NCI-H82 treated with DMSO at 0.1 percent for 48 hours (cell line): Measurements from ENCODE around the gene LY6G6F.

Experiments used
- DNase-seq: peaks from one replicate; lab custom pipeline; 2025; ENCODE audit not compliant: unreplicated experiment; lab: John Stamatoyannopoulos, UW

LY6G6F gene

DNA sequence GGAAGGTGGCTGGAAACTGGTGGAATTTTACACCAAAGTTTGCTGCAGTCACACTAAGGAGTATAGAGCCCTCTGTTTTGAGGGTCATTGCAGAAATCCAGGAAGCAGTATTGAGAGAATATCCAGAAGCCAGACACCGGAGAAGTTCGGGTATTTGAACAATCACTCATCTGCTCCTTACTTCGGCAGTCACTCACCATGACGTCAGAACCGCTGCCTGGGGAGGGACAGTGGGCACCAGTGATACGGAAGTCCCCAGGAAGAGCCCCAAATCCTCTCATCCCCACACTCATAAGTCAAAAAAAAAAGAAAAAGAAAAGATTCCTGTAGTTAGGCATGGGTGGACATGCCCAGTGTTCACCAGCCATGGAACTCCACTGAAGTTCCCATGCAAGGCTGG, 29.8 kb upstream of the LY6G6F start:
- no peak for DNase-seq

DNA sequence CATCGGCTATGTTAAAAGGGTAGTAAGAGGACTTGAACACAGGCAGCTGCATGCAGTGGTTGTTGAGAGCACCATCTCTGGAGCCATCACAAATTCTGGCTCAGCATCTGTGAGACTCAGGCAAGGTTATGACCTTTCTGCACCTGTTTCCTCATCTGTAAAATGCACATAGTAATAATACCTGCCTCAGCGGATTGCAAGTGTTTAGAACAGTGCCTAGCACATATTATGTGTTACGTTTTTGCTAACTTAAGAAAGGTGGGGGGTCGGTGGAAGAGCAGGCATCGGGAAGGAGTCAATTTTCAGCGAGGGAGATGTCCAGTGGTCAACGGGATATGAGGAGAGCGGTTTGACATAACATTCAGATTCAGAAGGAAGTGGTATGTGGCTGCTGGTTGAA, 28.7 kb upstream of the LY6G6F start:
- no peak for DNase-seq

- peak; percentile 76 for DNase-seq
Measured at GRCh38 chr6:31680226-31681134, 26.2 kb upstream of the LY6G6F start, which contains the start of gene LY6G5C. Gene LY6G5C, minus strand, starts transcription at chr6:31681067. Its CDS starts 694 bp downstream, at chr6:31680373.

GRCh38 chr6:31681135-31681671, 25.5 kb upstream of the LY6G6F start:
- DNase-seq, result no peak

GRCh38 chr6:31683591-31683990, 23.1 kb upstream of the LY6G6F start:
- no peak for DNase-seq

GRCh38 chr6:31686483-31686882, 20.2 kb upstream of the LY6G6F start:
- no peak for DNase-seq

DNA sequence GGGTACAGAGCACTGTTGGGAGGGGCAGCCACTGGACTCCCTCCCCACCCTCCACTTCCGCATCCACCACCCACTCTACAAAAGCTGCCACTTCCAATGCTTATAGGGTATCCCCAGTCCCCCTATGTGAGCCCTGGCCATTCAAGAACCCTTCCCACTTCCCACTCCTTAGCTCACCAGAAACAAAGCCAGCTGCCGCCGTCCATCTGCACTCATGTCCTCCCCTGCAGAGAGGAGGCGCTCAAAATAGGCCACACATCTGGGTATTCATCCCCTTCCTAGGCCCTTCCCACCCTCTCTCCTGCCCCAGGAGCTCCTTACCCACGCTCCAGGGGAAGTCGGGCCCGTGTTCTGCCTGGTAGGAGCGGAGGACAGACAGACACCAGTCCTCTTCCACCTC, 19.3 kb upstream of the LY6G6F start:
- no peak for DNase-seq

DNA sequence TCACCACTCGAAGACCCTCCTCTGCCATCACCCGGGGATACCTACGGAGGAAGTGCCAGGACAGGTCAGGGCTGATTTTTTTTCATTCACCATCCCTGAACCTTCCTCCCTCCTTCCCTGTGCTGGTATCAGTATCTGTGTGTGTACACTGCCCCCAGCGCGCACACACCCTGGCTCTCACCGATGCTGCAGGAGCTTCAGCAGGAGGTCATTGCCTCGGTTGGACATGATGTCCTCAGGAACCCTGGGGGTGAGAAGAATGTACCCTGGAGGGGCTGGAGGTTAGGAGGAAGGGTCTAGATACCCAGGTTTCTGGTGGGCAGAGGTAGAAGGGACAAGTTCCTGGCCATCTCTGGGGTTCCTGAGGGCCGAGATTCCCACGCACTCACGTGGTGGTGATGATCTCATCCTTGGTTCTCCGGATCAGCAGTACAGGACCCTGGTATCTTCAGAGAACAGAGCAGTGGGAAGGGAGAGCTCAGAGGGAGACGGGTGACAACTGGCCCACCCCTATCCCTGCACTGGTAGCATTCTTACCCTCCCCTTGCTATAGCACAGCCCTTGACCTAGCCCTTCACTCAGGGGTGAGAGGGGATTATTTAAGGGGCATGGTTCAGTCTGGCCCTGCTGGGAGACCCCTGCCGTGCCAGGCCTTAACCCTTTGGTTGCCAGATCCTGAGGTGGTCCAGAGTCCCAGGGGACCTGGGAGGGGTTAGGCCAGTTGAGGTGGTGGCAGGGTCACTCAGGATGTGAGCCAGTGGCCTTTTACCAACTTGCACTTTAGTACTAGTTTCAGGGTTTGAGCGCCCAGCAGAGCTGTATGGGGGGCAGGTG, 18.6 kb upstream of the LY6G6F start:
- DNase-seq, result no peak

DNA sequence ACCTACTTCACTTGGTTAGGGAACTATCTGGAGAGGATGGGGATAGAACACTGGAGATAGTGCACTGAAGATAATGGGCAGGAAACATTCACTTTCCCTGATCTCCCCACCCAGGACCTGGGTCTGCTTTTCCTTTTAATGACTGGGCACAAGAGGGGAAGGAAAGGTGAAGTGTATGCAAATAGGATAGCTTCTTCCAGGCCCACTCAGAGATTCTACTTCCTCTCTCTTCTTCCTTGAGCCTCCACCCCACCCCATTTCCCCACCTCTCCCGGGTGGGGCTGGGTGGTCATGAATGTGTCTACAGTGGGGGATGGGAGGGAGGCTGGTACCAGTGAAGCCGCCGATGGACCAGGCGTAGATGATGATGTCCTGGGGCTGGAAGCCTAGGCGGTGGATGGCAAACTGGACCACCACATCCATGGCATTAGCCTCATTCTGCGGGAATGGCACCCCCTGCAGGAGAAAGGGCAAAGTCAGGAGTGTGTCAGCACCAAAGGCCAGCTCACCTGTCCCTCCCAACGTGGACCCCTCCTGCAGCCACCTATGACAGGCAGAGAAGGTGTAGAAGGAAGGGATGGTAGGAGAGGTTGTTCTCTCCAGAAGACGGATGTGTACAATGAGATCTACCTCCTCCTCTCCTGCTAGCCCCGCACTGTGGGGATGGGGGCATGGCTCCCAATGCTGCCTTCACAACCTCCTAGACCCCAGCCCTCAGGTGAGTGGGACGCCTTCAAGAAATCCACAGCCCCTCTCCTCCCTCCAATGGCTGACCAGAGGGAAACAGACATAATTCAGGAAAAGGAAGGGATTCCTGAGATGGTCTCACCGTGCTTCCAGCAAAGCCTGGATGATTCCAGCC, 17.2 kb upstream of the LY6G6F start:
- no peak for DNase-seq

- no peak for DNase-seq
Measured at GRCh38 chr6:31690231-31691077, 16.2 kb upstream of the LY6G6F start.

GRCh38 chr6:31691078-31691463, 15.6 kb upstream of the LY6G6F start:
- no peak for DNase-seq

DNA sequence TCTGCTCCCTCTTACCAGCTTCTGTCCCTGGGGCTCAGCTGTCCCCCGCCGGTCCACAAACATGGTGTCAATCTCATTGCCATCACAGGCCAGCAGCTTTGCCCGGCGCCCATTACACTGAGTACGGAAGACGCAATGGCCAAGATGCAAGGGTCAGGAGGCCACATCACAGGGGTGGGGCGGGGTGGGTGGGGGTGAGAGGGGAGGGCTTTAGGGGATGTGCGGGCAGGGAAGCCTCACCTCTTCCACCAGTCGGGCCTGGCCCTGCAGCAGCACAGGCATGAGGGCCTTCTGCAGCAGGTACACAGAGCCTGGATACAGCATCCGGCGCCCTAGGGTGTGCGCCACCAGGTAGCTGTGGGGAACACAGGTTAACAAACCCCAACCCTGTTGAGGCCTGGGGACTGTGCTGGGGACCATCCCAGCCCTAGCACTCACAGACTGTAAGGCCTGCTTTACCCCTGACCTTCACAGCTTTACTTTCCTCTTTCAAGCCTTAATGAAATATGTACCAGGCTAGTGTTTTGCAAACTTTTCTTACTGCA, 15.0 kb upstream of the LY6G6F start:
- DNase-seq, result no peak

DNA sequence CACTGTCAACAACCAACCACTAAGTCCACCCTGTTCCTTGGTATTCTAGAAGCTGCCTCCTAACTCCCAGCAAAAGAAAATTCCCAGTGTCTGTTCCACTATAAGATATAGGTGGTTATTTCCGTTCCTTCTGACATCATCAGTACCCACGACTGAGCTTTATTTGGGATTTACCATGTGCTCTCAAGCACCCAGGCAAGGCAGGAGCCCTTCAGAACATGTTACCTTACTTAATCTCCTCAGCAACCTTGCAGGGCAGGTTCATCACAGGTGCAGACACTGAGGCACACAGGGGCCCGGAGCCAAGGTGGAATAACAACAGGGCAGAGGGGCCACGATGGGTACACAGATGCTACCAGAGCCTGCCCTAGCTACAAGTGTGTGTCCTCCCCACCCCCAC, 14.3 kb upstream of the LY6G6F start:
- DNase-seq, result no peak

DNA sequence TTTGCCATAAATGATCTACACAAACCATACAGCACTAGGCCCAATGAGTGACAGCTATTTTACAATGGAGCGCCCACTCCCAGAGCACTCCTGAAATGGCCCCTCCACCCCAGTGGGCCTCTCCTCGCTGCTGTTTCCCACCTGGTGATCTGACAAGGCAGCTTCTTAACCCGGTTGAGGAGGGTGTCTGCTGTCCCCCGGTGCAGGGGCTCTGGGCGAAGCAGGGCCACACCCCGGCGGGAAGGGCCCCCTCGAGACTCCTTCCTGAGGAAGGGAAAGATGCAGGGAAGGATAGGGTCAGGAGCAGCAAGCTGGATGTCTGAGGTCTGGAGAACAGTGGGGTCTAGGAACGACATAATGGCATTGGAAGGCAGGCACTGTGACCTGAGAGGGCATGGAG, 13.8 kb upstream of the LY6G6F start:
- DNase-seq, result no peak

DNA sequence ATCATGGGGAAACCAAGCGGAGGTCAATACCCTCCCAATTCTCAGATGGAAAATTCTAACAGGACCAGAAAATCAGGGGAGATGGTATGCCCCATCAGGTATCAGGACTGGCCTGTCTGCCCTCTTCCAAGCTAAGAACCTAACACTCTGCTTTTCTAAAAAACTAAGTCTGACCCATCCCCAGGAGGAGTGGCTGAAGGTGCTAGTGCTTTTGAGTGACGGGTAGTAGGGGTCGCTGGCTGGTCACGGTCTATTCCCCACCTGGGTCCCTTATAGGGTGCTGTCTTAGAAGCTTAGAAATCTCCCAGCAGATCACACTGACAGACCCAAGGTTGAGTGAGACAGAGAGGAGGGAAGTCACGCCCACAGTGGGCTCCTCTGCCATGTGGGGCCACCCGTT, 13.1 kb upstream of the LY6G6F start:
- no peak for DNase-seq

DNA sequence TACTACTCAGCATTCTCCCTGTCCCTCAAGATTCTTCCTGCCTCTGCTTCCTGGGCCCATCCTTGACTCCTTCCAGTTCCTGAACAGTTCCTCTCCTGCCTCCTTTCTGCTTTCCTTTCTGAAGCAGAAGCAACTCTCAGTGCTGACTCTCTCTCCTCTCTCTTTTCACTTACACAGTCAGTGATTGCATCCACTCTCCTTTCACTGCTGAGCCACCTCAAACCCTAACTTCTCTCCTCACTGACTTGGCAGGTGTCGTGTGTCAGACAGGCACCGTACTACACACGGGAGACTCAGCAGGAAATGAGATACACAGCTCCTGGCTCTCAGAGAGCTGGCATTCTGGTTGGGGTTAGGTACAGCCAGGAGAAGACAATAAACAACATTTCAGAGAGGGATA, 9.1 kb upstream of the LY6G6F start:
- DNase-seq, result no peak

- DNase-seq, result no peak
Measured at GRCh38 chr6:31700740-31701401, 5.8 kb upstream of the LY6G6F start.

GRCh38 chr6:31701666-31702404, 4.8 kb upstream of the LY6G6F start:
- no peak for DNase-seq
